Stimulated activated CD4-positive, alpha-beta T cell treated with anti-CD3 and anti-CD28 coated beads, Interleukin-1b, Interleukin-23, amount 100 ng/mL, for 4 hours (primary cell): ENCODE data around the gene MAP3K5.
"Not testable (repeated sequence)": the region's sequence is repeated elsewhere in the genome, so short reads cannot be mapped to it uniquely, and the experiment has no call there.

Source experiments
- DNase-seq, 2 donors: peaks; one replicate each; pipeline ENCODE4 v3.0.0-alpha.2; 2020; ENCODE audit warnings: low read depth in 2 of 2

The MAP3K5 gene

GRCh38 chr6:136725124-136725523, 67.2 kb downstream of the MAP3K5 start:
- DNase-seq = no peak

- peak; percentile 22 to 34 for DNase-seq
Observed at GRCh38 chr6:136723780-136724179, 68.5 kb downstream of the MAP3K5 start.

- no peak for DNase-seq
Observed at GRCh38 chr6:136721467-136721866, 70.8 kb downstream of the MAP3K5 start.

- no peak for DNase-seq
Observed at GRCh38 chr6:136720045-136720770, 72.1 kb downstream of the MAP3K5 start.

GRCh38 chr6:136719280-136720044, 72.8 kb downstream of the MAP3K5 start:
- no peak for DNase-seq

- DNase-seq = no peak
Observed at GRCh38 chr6:136718476-136718875, 73.8 kb downstream of the MAP3K5 start.

GRCh38 chr6:136717716-136717990, 74.6 kb downstream of the MAP3K5 start:
- DNase-seq = no peak

- no peak for DNase-seq
Observed at GRCh38 chr6:136716917-136717715, 75.2 kb downstream of the MAP3K5 start.

GRCh38 chr6:136712642-136713041, 79.6 kb downstream of the MAP3K5 start:
- not testable (repeated sequence) for DNase-seq

- DNase-seq = no peak
Observed at GRCh38 chr6:136711644-136712043, 80.6 kb downstream of the MAP3K5 start.

- no peak for DNase-seq
Observed at GRCh38 chr6:136710877-136711552, 81.3 kb downstream of the MAP3K5 start.

GRCh38 chr6:136709429-136709828, 82.8 kb downstream of the MAP3K5 start:
- no peak for DNase-seq

- no peak for DNase-seq
Observed at GRCh38 chr6:136706430-136706829, 85.8 kb downstream of the MAP3K5 start.

- no peak for DNase-seq
Observed at GRCh38 chr6:136703331-136703865, 88.9 kb downstream of the MAP3K5 start.

GRCh38 chr6:136701045-136701444, 91.2 kb downstream of the MAP3K5 start:
- no peak for DNase-seq

- no peak for DNase-seq
Observed at GRCh38 chr6:136699358-136699757, 92.9 kb downstream of the MAP3K5 start.

GRCh38 chr6:136696783-136697364, 95.4 kb downstream of the MAP3K5 start:
- DNase-seq = no peak

GRCh38 chr6:136696238-136696637, 96.0 kb downstream of the MAP3K5 start:
- DNase-seq = no peak

- no peak for DNase-seq
Observed at GRCh38 chr6:136695412-136695811, 96.9 kb downstream of the MAP3K5 start.

- no peak for DNase-seq
Observed at GRCh38 chr6:136693090-136693489, 99.2 kb downstream of the MAP3K5 start.

- DNase-seq = not testable (repeated sequence)
Observed at GRCh38 chr6:136687894-136688293, 104.4 kb downstream of the MAP3K5 start.
